HG02938 (cell line): ENCODE data around the gene M1AP.

ENCODE experiments used
- ATAC-seq: cut with Tn5 transposase; IDR thresholded peaks from one replicate; pipeline ENCODE4 v1.9.1; 2021; ENCODE audit warnings: mild to moderate bottlenecking, moderate library complexity; ENCODE audit not compliant: unreplicated experiment

The M1AP gene

GRCh38 chr2:74648009-74648443 lies at the start of gene M1AP:
Gene M1AP (minus strand): TSS chr2:74648330. CDS start chr2:74640275, 8,055 bp downstream.
- ATAC-seq, result no peak

- no peak for ATAC-seq
Measured at GRCh38 chr2:74696829-74697228, 48.7 kb upstream of the M1AP start.

- no peak for ATAC-seq
Measured at GRCh38 chr2:74695663-74696062, 47.5 kb upstream of the M1AP start.

- ATAC-seq, result no peak
Measured at GRCh38 chr2:74694281-74694680, 46.2 kb upstream of the M1AP start.

- no peak for ATAC-seq
Measured at GRCh38 chr2:74693668-74694067, 45.5 kb upstream of the M1AP start.

GRCh38 chr2:74693213-74693612 lies 45.1 kb upstream of the M1AP start:
- no peak for ATAC-seq

- ATAC-seq, result no peak
Measured at GRCh38 chr2:74691929-74692328, 43.8 kb upstream of the M1AP start.

GRCh38 chr2:74690571-74690970 lies 42.4 kb upstream of the M1AP start:
- ATAC-seq, result peak; percentile 81

GRCh38 chr2:74689671-74690070 lies 41.5 kb upstream of the M1AP start:
- no peak for ATAC-seq

- ATAC-seq, result no peak
Measured at GRCh38 chr2:74688881-74689280, 40.8 kb upstream of the M1AP start.

GRCh38 chr2:74685408-74685807 lies 37.3 kb upstream of the M1AP start:
- no peak for ATAC-seq

- no peak for ATAC-seq
Measured at GRCh38 chr2:74682501-74682900, 34.4 kb upstream of the M1AP start.

- no peak for ATAC-seq
Measured at GRCh38 chr2:74679615-74680014, 31.5 kb upstream of the M1AP start.

- no peak for ATAC-seq
Measured at GRCh38 chr2:74676331-74676730, 28.2 kb upstream of the M1AP start.

GRCh38 chr2:74675090-74675489 lies 27.0 kb upstream of the M1AP start:
- no peak for ATAC-seq

GRCh38 chr2:74673826-74674528 lies 25.8 kb upstream of the M1AP start:
- no peak for ATAC-seq

GRCh38 chr2:74671479-74671878 lies 23.3 kb upstream of the M1AP start:
- ATAC-seq, result no peak

- no peak for ATAC-seq
Measured at GRCh38 chr2:74670263-74670662, 22.1 kb upstream of the M1AP start.

- no peak for ATAC-seq
Measured at GRCh38 chr2:74668087-74668486, 20.0 kb upstream of the M1AP start.

GRCh38 chr2:74659462-74659861 lies 11.3 kb upstream of the M1AP start:
- ATAC-seq, result no peak

- ATAC-seq, result no peak
Measured at GRCh38 chr2:74658516-74658915, 10.4 kb upstream of the M1AP start.

- ATAC-seq, result no peak
Measured at GRCh38 chr2:74655579-74655978, 7.4 kb upstream of the M1AP start.
